GM12872 (cell line): ENCODE data around the gene CFAP54.

Experiments
- TF ChIP-seq, protein P1 (sequence below): IDR thresholded peaks from 3 replicates; pipeline ENCODE4 v1.5.1; 2011; ENCODE audit warnings: low read depth, mild to moderate bottlenecking, low read length, moderate library complexity; ENCODE audit not compliant: insufficient read depth

Gene CFAP54

DNA sequence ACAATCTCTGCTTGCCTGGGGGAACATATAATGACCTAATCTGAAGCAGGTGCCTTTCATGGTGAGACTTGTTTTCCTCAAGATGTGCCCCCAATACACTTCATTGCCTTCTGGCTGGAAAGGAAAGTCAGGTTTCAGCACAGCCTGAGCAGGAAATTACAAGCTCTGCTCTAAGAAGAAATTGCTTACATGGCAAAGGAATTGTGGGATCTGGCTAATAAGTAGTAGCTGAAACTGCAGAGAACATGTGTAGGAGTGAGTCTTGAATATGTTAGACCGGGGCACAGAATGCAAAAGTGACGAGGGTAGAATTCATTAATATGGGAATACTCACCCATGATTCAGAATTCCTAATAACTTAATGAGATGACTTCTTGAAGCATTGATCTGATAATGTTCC is 6.3 kb upstream of the CFAP54 start:
- TF ChIP-seq, protein P1, sequence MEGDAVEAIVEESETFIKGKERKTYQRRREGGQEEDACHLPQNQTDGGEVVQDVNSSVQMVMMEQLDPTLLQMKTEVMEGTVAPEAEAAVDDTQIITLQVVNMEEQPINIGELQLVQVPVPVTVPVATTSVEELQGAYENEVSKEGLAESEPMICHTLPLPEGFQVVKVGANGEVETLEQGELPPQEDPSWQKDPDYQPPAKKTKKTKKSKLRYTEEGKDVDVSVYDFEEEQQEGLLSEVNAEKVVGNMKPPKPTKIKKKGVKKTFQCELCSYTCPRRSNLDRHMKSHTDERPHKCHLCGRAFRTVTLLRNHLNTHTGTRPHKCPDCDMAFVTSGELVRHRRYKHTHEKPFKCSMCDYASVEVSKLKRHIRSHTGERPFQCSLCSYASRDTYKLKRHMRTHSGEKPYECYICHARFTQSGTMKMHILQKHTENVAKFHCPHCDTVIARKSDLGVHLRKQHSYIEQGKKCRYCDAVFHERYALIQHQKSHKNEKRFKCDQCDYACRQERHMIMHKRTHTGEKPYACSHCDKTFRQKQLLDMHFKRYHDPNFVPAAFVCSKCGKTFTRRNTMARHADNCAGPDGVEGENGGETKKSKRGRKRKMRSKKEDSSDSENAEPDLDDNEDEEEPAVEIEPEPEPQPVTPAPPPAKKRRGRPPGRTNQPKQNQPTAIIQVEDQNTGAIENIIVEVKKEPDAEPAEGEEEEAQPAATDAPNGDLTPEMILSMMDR, result no peak

DNA sequence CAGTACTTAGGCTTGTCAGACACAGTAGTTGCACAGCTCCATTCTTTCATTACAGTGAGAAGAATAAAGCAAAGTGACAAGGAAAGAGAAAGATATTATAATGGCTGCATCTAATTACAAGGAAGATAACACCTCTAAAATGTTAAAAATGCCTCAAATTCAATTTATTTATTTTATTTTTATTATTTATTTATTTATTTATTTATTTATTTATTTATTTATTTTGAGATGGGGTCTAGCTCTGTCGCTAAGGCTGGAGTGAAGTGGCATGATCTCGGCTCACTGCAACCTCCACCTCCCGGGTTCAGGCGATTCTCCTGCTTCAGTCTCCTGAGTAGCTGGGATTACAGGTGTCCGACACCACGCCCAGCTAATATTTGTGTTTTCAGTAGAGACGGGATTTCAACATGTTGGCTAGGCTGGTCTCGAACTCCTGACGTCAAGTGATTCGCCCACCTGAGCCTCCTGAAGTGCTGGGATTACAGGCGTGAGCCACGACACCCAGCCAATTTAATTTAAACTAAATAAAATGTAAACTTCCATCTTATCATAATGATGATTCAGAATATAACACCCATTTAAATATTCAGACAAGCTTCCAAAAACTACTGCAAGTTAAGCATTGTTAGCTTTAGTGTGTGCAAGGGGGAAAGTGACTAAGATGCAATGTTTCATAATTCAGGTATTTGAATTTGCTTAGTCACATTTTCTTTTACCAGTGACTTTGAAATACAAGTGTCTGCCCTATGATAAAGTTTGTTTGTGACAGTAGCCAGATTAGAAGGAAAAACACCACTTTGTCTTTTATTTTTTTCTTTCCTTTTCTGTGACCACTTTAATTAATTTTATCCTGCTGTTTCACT is 2.4 kb upstream of the CFAP54 start:
- TF ChIP-seq, protein P1, result no peak

DNA sequence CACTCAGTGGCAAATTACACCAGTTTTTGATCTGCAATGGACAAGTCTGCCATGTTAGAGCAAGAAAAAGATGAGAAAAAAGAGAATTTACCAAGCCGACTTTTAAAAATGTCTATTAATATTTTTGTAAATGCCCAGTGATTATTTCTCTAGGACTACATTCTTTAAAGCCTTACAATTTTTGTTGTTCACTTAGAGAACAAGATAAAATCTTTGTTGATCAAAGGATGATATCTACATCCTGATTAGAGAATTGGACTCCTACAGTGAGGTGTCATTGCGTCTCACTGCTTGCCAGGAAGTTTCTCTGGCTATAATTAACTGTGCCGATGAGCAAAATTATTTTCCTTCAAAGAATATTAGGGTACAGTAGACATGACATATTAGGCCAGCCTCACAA is 1.7 kb upstream of the CFAP54 start:
- TF ChIP-seq, protein P1, result no peak

DNA sequence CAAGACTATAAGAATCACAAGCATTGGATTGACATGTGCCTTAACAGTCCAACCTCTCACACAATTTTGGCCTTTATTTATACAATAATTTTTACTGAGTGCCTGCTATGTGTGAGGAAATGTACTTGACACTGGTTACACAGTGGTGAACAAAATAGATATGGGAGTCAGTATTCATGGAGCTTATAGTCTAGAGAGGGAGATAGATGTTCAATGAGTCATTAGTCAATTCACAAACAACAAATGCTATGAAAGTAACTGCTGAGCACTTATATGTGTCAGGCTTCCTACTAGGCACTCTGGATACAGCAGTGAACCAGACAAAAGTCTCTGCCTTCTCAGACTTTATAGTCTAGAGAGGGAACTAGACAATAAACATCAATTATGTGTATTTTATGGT is 3.7 kb downstream of the CFAP54 start:
- TF ChIP-seq, protein P1, result no peak

DNA sequence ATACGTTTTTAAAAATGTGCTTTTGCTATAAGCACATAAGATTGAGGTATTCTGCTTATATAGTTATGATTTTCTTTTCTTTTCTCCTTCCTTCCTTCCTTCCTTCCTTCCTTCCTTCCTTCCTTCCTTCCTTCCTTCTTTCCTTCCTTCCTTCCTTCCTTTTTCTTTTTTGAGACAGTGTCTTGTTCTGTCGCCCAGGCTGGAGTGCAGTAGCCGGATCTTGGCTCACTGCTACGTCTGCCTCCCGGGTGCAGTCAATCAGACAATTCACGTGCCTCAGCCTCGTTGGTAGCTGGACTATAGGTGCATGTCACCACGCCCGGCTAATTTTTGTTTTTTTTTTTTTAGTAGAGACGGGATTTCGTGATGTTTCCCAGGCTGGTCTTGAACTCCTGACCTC is 5.8 kb downstream of the CFAP54 start:
- TF ChIP-seq, protein P1, result no peak

DNA sequence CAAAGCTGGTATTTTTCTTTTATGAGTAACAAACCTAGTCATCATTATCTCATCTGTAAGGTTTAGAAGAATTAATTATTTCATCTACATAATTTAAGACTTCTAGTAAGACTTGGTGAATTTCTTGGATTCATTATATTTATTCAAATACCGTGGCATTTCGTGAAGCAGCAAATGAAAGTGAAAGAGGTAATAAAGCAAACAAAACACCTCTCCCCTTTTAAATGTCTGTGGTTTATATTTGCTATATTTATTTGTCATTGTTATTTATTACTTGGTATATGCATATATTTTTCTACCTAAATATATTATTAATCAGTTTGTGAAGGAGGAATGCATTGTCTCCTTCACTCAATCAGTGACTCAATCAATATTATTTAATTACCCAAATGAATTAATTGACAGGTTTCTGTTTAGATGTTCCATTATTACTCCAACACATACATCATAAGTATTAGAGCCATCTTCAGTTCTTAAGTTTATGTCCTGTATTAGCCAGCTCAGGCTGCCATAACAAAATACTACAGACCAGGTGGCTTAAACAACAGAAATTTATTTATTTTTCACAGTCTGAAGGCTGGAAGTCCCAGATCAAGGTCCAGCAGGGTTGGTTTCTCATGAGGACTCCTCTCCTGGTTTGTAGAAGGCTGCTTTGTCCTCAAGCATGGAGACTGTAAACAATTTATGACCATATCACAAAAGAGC is 6.6 kb downstream of the CFAP54 start:
- TF ChIP-seq, protein P1, result no peak

DNA sequence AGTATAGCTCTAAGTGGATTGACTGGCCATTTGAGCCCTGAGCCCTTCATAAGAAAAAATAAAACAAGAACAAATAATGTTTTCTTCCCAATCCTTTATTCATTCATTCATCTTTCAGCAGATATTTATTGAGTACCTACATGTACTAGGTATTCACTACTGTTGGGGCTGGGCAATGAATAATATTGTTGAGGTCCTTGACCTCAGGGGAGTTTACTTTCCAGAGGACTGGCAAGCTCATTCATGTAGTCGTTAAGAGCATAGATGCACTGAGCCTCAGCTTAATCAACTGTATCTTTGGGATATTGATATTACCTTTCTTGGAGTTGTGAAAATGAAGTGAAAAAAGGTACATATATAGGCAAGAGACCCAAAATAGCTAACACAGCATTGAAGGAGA is 7.6 kb downstream of the CFAP54 start:
- TF ChIP-seq, protein P1, result no peak
